ENCODE measurements around the gene ERCC6L2. TPM values are rescaled to one million over a fixed set of nuclear protein-coding genes. Genes with fewer than 3 reads are reported as not detected.
A peak's percentile ranks its signal among the peaks of the same experiment; 100 is the strongest.

The ERCC6L2 gene
- total and polyA plus RNA-seq, 9 of the 15 experiments (the other 6 are each of a cell fraction or from before 2014, with no cell fraction given): 7.8 to 42.8 (median 23.6) TPM

GRCh38 chr9:95834281-95834907 lies 41.1 kb upstream of the ERCC6L2 start (continued):
- no peak for TF ChIP-seq PRDM10 (IDR thresholded peaks at IDR 0.05; ENCODE audit: partially characterized antibody)
- TF ChIP-seq ADNP (tag; IDR thresholded peaks at IDR 0.05): no peak
- TF ChIP-seq CREB1 (IDR thresholded peaks at IDR 0.05): 0 out of 2 replicates have a peak, but pooled peaks have one; percentile 44
- TF ChIP-seq CREB1 (CRISPR knock-in tag; IDR thresholded peaks at IDR 0.05): peak; percentile 79
- peak; percentile 94 for TF ChIP-seq CREM (IDR thresholded peaks at IDR 0.05; ENCODE audit: low read depth)
- no peak for TF ChIP-seq ZNF384 (IDR thresholded peaks at IDR 0.05; ENCODE audit: low read depth, low read length)
- no peak for TF ChIP-seq ZNF24 (IDR thresholded peaks at IDR 0.05)
- TF ChIP-seq MBD1 (CRISPR knock-in tag; IDR thresholded peaks at IDR 0.05): no peak
- no peak for TF ChIP-seq NELFE (IDR thresholded peaks at IDR 0.05; ENCODE audit: insufficient read depth, insufficient read length)
- TF ChIP-seq ZFP36 (IDR thresholded peaks at IDR 0.05; ENCODE audit: low read depth, low read length, partially characterized antibody): no peak
- TF ChIP-seq FOXA1 (IDR thresholded peaks at IDR 0.05; ENCODE audit: borderline replicate concordance): no peak
- no peak for TF ChIP-seq ZBTB33 (CRISPR knock-in tag; IDR thresholded peaks at IDR 0.05)
- TF ChIP-seq CUX1 (CRISPR knock-in tag; IDR thresholded peaks at IDR 0.05): no peak
- no peak for TF ChIP-seq HMG20B (CRISPR knock-in tag; IDR thresholded peaks at IDR 0.05)
- TF ChIP-seq SMAD1 (IDR thresholded peaks at IDR 0.05; ENCODE audit: low read depth, low read length, partially characterized antibody): no peak
- no peak for TF ChIP-seq ZNF124 (CRISPR knock-in tag; IDR thresholded peaks at IDR 0.05)

All from K562 (cell line).